Panc1 (cell line): ENCODE data around the gene PGS1.

Source experiments
- CTCF ChIP-seq: fragments of 450-650 bp; IDR thresholded peaks from 2 replicates; pipeline ENCODE4 v1.5.1; 2017; ENCODE audit warnings: mild to moderate bottlenecking
- POLR2AphosphoS5 ChIP-seq: IDR thresholded peaks from 2 replicates; pipeline ENCODE4 v1.6.1; 2012; ENCODE audit warnings: mild to moderate bottlenecking, low read depth, low read length, moderate library complexity
- REST ChIP-seq, 2 experiments: IDR thresholded peaks; 2 replicates each; pipeline ENCODE4 v1.6.1; 2011 to 2012; ENCODE audit warnings: low read depth in 2 of 2, control low read depth in 1 of 2, low read length in 1 of 2, mild to moderate bottlenecking in 1 of 2, moderate library complexity in 1 of 2; ENCODE audit not compliant: insufficient read depth in 1 of 2
- SIN3A ChIP-seq: IDR thresholded peaks from 2 replicates; pipeline ENCODE4 v1.6.1; 2012; ENCODE audit warnings: low read depth, mild to moderate bottlenecking, low read length, moderate library complexity, borderline replicate concordance; ENCODE audit not compliant: insufficient read depth
- TCF7L2 ChIP-seq: IDR thresholded peaks from 2 replicates; pipeline ENCODE4 v1.6.1; 2011; ENCODE audit warnings: mild to moderate bottlenecking, low read depth, low read length, inconsistent platforms

GRCh38 chr17:78399693-78400144, 21.3 kb downstream of the PGS1 start:
- TF ChIP-seq CTCF = no peak
- no peak for TF ChIP-seq TCF7L2
- no peak for TF ChIP-seq REST (IDR thresholded peaks at IDR 0.05; ENCODE audit: insufficient read depth in 1 of 2, low read depth in 2 of 2, low read length in 1 of 2)
- no peak for TF ChIP-seq POLR2AphosphoS5
- no peak for TF ChIP-seq SIN3A
